HG03432 (cell line): ENCODE data around the gene AQR.

Experiments used
- ATAC-seq: cut with Tn5 transposase; IDR thresholded peaks from one replicate; pipeline ENCODE4 v1.9.1; 2021; ENCODE audit warnings: mild to moderate bottlenecking, moderate library complexity; ENCODE audit not compliant: unreplicated experiment

Gene AQR

GRCh38 chr15:34883633-34884032 is 85.9 kb downstream of the AQR start:
- ATAC-seq, result no peak

GRCh38 chr15:34883042-34883441 is 86.5 kb downstream of the AQR start:
- no peak for ATAC-seq

GRCh38 chr15:34879107-34879506 is 90.4 kb downstream of the AQR start:
- ATAC-seq, result no peak

- ATAC-seq, result no peak
These were observed 92.9 kb downstream of the AQR start for GRCh38 chr15:34876640-34877039.

GRCh38 chr15:34869110-34869509 is 100.4 kb downstream of the AQR start:
- ATAC-seq, result no peak

GRCh38 chr15:34865531-34865930 is 104.0 kb downstream of the AQR start:
- ATAC-seq, result no peak

GRCh38 chr15:34861214-34861613 is 108.3 kb downstream of the AQR start:
- ATAC-seq, result no peak

GRCh38 chr15:34855893-34856292 is 113.6 kb downstream of the AQR start:
- ATAC-seq, result no peak

- no peak for ATAC-seq
These were observed 114.1 kb downstream of the AQR start for GRCh38 chr15:34855413-34855812.

- ATAC-seq, result no peak
These were observed 115.3 kb downstream of the AQR start for GRCh38 chr15:34854232-34854631.

- ATAC-seq, result no peak
These were observed 116.4 kb downstream of the AQR start for GRCh38 chr15:34853001-34853758.

- no peak for ATAC-seq
These were observed 117.8 kb downstream of the AQR start for GRCh38 chr15:34851751-34852150.

- no peak for ATAC-seq
These were observed 118.5 kb downstream of the AQR start for GRCh38 chr15:34851007-34851406.

GRCh38 chr15:34850121-34850520 is 119.4 kb downstream of the AQR start:
- no peak for ATAC-seq

GRCh38 chr15:34849364-34849959 is 120.1 kb downstream of the AQR start:
- ATAC-seq, result no peak

GRCh38 chr15:34847598-34847997 is 121.9 kb downstream of the AQR start:
- no peak for ATAC-seq

GRCh38 chr15:34841262-34841725 is 128.2 kb downstream of the AQR start:
- ATAC-seq, result no peak

- no peak for ATAC-seq
These were observed 131.3 kb downstream of the AQR start for GRCh38 chr15:34838282-34838681.

GRCh38 chr15:34837246-34838016 is 132.1 kb downstream of the AQR start:
- no peak for ATAC-seq

GRCh38 chr15:34828145-34828911 is 141.2 kb downstream of the AQR start:
- no peak for ATAC-seq

- ATAC-seq, result no peak
These were observed 147.7 kb downstream of the AQR start for GRCh38 chr15:34821831-34822230.
